Superior temporal gyrus (tissue), 1 donor: ENCODE data around the gene ILRUN.
"Not testable (repeated sequence)": the region's sequence is repeated elsewhere in the genome, so short reads cannot be mapped to it uniquely, and the experiment has no call there.

Source experiments
- DNase-seq: peaks from one replicate; pipeline ENCODE4 v3.0.0-alpha.2; 2016; ENCODE audit errors: extremely low spot score

Gene ILRUN

GRCh38 chr6:34664256-34664971 lies 32.2 kb downstream of the ILRUN start:
- DNase-seq: no peak

GRCh38 chr6:34663831-34664255 lies 32.7 kb downstream of the ILRUN start:
- no peak for DNase-seq

DNA sequence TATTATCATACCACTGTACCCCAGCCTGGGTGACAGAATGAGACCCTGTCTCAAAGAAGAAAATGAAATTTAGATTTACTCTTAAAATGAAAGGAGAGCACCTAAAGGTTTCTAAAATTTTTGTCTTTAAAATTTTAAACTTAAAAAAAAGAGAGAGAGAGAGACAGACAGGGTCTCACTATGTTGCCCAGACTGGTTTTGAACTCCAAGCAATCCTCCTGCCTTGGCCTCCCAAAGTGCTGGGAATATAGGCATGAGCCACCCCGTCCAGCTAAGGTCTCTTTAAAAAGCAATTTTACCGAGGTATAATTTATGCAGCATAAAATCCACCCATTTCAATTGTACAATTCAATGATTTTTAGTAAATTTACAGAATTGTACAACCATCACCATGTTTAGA lies 33.2 kb downstream of the ILRUN start:
- DNase-seq: no peak

- DNase-seq: no peak
These were observed 35.2 kb downstream of the ILRUN start for GRCh38 chr6:34661357-34661756.

DNA sequence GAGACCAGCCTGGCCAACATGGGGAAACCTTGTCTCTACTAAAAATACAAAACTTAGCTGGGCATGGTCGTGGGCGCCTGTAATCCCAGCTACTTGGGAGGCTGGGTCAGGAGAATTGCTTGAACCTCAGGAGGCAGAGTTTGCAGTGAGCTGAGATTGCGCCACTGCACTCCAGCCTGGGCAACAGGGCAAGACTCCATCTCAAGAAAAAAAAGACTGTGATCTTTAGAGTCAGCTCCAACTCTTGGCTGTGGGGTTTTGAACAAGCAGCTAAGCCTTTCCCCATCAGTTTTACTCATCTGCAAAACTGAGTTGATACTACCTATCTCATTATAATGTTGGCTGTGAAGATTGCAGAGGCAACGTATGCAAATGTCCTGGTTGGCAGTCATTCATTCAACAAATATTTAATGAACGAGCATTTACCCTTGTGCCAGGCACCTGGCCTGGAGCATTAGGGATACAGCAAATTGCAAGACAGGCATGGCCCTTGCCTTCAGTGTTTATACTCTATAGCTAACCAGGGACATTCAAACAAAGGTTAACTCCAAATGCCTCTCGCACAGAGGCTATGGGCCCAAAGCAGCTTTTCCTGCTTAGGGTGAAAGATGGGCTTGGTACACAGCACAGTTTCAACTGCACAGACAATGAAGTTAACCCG lies 37.8 kb downstream of the ILRUN start:
- no peak for DNase-seq

DNA sequence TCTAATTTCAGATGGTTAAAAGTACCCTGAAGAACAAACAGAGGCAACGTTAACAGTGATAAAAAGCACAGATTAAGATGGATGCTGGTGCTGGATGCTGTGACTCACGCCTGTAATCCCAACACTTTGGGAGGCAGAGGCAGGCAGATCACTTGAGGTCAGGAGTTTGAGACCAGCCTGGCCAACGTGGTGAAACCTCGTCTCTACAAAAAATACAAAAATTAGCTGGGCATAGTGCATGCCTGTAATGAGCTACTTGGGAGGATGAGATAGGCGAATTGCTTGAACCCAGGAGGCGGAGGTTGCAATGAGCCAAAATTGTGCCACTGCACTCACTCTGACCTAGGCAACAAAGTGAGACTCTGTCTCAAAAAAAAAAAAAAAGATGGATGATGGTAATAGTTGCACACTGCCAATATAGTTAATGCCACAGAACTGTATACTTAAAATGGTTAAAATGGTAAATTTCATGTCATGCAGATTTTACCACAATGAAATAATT lies 38.5 kb downstream of the ILRUN start:
- DNase-seq: not testable (repeated sequence)

DNA sequence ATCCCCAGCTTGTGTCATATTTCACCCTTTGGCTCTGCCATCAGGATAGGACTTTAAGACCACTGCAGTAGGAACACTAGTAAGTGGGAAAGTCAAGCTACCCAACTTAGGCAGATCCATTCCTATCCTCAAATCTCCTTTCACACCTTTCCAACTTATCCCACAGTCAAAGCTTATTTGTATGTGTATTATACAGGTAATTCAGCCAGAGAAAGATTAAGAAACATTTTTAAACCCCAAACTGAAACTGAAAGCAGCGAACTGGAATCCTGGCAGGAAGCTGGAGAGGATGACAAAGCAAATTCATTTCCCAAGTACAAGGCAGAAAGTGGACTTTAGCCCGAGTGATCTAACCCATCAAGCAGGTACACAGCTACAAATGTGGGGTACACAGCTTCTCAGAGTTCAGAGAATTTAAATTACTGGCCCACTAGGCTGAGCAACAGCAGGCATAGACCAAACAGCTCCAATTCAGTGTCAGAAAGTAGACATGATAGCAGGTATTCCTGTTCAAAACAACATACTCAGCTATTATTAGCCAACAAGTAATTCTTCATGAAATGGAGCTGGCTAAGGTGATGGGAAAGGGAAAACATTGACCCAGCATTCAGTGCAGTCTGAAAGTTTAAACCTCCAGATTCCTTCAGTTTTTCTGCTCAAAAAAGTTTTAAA lies 39.1 kb downstream of the ILRUN start:
- DNase-seq: peak; percentile 80

- no peak for DNase-seq
These were observed 39.6 kb downstream of the ILRUN start for GRCh38 chr6:34657037-34657306.

DNA sequence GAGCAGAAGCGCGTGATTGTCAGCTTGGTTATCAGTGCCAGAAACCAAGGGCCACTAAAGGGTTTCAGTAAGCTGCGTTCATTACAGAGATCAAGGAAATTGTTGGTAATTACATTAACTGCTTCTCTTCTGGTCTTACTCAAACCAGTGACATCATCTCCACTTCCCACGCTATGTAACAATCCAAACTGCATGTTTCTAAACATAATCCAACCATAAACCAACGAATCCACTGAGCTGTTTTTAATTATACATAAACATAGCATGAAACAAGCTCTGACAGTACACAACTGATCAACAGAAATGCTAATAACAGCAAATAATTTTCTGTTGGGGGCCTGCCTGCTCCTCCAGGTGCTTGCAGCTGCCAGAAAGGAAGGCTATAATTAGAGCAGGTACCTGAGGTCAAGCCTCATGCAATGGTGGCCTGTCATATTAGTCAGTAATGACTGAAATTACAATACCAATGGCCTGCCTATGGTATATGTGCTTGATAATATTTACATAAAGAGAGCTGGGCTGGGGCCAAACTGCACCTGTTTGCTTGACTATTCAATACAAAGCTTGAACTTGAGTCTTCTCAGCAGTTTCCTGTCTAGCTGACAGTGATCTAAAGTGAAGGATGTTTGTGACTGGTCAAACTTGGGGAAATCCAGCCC lies 40.1 kb downstream of the ILRUN start:
- DNase-seq: peak; percentile 59

- DNase-seq: not testable (repeated sequence)
These were observed 40.6 kb downstream of the ILRUN start for GRCh38 chr6:34655876-34656377.

DNA sequence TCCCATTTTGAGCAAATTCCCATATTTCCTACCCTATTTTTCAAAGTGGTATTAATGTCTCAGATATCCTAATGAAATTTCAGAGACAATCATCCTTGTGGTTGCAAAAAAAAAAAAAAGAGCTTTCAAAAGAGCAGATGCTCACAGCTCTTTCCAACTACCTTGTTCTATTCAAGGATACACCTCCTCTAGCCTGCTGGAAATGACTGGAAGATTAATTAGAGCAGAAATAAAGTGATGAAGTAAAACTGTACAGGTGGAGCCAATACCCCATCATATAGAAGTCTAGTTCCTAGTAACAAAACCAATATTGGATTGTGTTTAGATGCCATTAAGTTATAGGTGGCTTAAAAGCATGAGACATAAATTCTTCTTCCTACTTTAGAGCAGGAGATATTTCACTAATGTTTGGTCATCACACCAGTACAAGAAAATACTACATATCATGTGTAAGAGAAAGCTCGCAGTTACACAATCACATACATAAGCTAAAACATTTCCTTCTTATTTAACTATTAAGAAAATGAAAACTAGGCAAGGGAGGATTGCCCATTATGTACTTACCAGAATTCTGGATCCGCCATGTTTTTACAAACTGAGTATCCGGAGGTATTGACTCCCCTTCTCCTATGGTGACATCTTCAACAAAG lies 42.4 kb downstream of the ILRUN start:
- no peak for DNase-seq

- DNase-seq: no peak
These were observed 44.3 kb downstream of the ILRUN start for GRCh38 chr6:34652263-34652662.

- DNase-seq: no peak
These were observed 45.7 kb downstream of the ILRUN start for GRCh38 chr6:34650823-34651222.

DNA sequence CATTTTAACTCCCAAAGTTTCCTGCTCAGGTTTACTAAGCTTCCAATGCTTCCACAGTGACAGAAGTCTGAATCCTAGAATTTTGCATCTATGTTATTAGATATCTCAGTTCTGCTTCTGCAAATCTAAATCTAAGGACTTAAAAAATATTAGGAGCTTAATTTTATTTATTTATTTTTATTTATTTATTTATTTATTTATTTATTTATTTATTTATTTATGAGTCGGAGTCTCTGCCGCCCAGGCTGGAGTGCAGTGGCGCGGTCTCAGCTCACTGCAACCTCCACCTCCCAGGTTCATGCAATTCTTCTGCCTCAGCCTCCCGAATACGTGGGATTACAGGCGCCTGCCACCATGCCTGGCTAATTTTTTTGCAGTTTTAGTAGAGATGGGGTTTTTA lies 46.3 kb downstream of the ILRUN start:
- DNase-seq: not testable (repeated sequence)

GRCh38 chr6:34648806-34649205 lies 47.8 kb downstream of the ILRUN start:
- no peak for DNase-seq
